Adrenal gland (tissue), 5 donors: Measurements from ENCODE around the gene DOCK1.

Experiments
- CTCF ChIP-seq, 6 experiments: fragments of 450-650 bp in 4 of 6; fragments of 200-600 bp in 2 of 6; sonication (generic) in 1 of 6; IDR thresholded peaks; 1 replicate in 5 of 6; 2 replicates in 1 of 6; pipeline versions ENCODE4 v1.5.1 to v1.8.0; 2016 to 2021; ENCODE audit warnings: antibody characterized with exemption in 6 of 6, mild to moderate bottlenecking in 2 of 6, moderate library complexity in 1 of 6
- POLR2A ChIP-seq, 2 donors: fragments of 450-650 bp; IDR thresholded peaks; one replicate each; pipeline ENCODE4 v1.6.1; 2017; ENCODE audit warnings: antibody characterized with exemption in 2 of 2, mild to moderate bottlenecking in 2 of 2, moderate library complexity in 1 of 2
- donor health status: DM: no; HTN: no; CAD: no.

- no peak for TF ChIP-seq CTCF (IDR thresholded peaks at IDR 0.05)
- no peak for TF ChIP-seq POLR2A (IDR thresholded peaks at IDR 0.05)
These were observed 546.4 kb downstream of the DOCK1 start for GRCh38 chr10:127451628-127452027.
